A549 treated with AZD9567 at 1 μM for 4 hours (cell line): ENCODE results near the gene TCF20. TPM values are rescaled to one million over a fixed set of nuclear protein-coding genes. Genes with fewer than 3 reads are reported as not detected.

Experiments
- total RNA-seq: library from RNA; stranded (reverse); fragments of 200-300 nt; extraction: Qiagen RNA extraction; gene quantifications from 5 replicates; pipeline ENCODE4 v1.2.3, GENCODE V29; 2022; ENCODE audit not compliant: insufficient read depth

Gene TCF20
- total RNA-seq, result 11.1 to 14.3 TPM (median 13.3 TPM) in 5 replicates

DNA sequence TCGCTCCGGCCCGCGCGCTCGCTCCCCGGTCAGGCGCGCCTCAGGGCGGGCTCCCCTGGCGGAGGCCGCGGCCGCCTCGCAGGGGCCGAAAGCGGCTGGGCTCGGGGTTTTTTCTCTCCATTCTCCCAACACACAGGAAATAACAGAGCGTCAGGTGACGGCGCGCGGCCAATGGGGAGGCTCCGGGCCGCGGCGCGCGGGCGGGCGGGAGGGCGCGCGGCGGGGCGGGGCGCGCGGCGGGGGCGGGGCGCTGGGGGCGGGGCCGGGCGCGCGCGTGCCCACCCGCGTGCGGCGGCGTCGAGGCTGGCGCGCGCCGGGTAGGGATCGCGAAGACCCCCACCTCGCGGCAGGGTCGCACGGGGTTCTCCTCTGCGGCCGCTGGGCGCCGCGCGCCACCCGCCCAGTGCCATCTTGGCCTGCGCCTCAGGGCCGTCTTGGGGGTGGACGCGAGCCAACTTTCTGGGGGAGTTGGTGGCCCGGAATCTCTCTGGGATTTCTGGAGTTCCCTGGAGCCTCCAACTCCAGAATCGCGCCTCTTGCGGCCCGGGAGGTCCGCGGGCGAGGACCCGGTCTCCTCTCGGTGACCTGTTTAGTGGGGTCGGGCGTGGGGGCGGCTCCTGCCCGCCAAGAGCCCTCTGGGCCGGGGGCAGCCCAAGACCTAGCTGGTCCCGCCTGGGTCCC, at the start of gene TCF20:
TSS of gene TCF20 (minus strand) at position 144 of the 681 bp plus-strand sequence. CDS start 55,348 bp downstream, outside the sequence.

Other genes starting within 250 kb of the TCF20 start
- gene NAGA, start 199.8 kb downstream of the TCF20 start, total RNA-seq, result 6.5 to 10.3 TPM (median 7.2 TPM) in 5 replicates
- gene PHETA2, start 196.4 kb downstream of the TCF20 start, total RNA-seq, result not detected in 5 replicates
- 28.5 to 45.4 TPM (median 41.9 TPM) in 5 replicates for gene SMDT1, start 191.0 kb downstream of the TCF20 start, total RNA-seq
- gene NDUFA6, start 179.9 kb downstream of the TCF20 start, total RNA-seq, result 65.6 to 71.4 TPM (median 68.9 TPM) in 5 replicates
- gene CYP2D6, start 139.8 kb downstream of the TCF20 start, total RNA-seq, result 0.55 to 0.77 TPM (median 0.68 TPM) in 4 of 5 replicates, not detected in the other
- 0.01 TPM in 1 of 5 replicates, not detected in the others for gene NFAM1, start 161.8 kb upstream of the TCF20 start, total RNA-seq
- 43.9 to 57.3 TPM (median 56.6 TPM) in 5 replicates for gene RRP7A, start 249.1 kb upstream of the TCF20 start, total RNA-seq